SK-N-SH treated with all-trans-retinoic acid at 6 μM for 48 hours (cell line): ENCODE results near the gene UCHL5.
"Not testable (repeated sequence)": the region's sequence is repeated elsewhere in the genome, so short reads cannot be mapped to it uniquely, and the experiment has no call there.

Experiments
- ARNTL ChIP-seq: fragments of 450-650 bp; formaldehyde crosslinking; IDR thresholded peaks from 2 replicates; pipeline ENCODE4 v1.5.0; 2020; ENCODE audit warnings: low read depth, mild to moderate bottlenecking, moderate library complexity, borderline replicate concordance
- BACH2 ChIP-seq: fragments of 250-450 bp; sonication (Bioruptor Pico); IDR thresholded peaks from 2 replicates; pipeline ENCODE4 v1.9.0; 2021; ENCODE audit warnings: mild to moderate bottlenecking, borderline replicate concordance
- CREB5 ChIP-seq: fragments of 250-450 bp; sonication (Bioruptor Pico); IDR thresholded peaks from 2 replicates; pipeline ENCODE4 v1.5.1; 2020; ENCODE audit warnings: low read depth, mild to moderate bottlenecking, moderate library complexity
- RARB ChIP-seq: fragments of 250-450 bp; sonication (Bioruptor Pico); IDR thresholded peaks from 2 replicates; pipeline ENCODE4 v1.8.0; 2021; ENCODE audit warnings: mild to moderate bottlenecking, moderate library complexity
- TCF4 ChIP-seq: fragments of 250-450 bp; sonication (Bioruptor Pico); IDR thresholded peaks from 2 replicates; pipeline ENCODE4 v1.8.0; 2021; ENCODE audit warnings: mild to moderate bottlenecking, moderate library complexity, borderline replicate concordance
- ZFP3 ChIP-seq: fragments of 250-450 bp; sonication (Bioruptor Pico); IDR thresholded peaks from 2 replicates; pipeline ENCODE4 v1.5.0; 2020; ENCODE audit warnings: mild to moderate bottlenecking, moderate library complexity
- ZFP30 ChIP-seq: fragments of 450-650 bp; formaldehyde crosslinking; IDR thresholded peaks from 2 replicates; pipeline ENCODE4 v1.5.0; 2022; ENCODE audit warnings: mild to moderate bottlenecking, moderate library complexity
- ZNF565 ChIP-seq: fragments of 450-650 bp; formaldehyde crosslinking; conservative IDR thresholded peaks from 2 replicates; pipeline ENCODE4 v1.5.0; 2020; ENCODE audit warnings: low read depth, mild to moderate bottlenecking, moderate library complexity
- ZNF8 ChIP-seq: fragments of 450-650 bp; formaldehyde crosslinking; IDR thresholded peaks from 2 replicates; pipeline ENCODE4 v1.5.0; 2020; ENCODE audit warnings: mild to moderate bottlenecking, moderate library complexity

- TF ChIP-seq ARNTL (CRISPR knock-in tag); RARB; ZFP3 (CRISPR knock-in tag); ZNF565; TCF4; ZFP30 (CRISPR knock-in tag); CREB5 (CRISPR knock-in tag); ZNF8; BACH2 (CRISPR knock-in tag): not testable (repeated sequence)
Measured at GRCh38 chr1:192986748-192987334, 72.3 kb downstream of the UCHL5 start.
